Colonic mucosa (tissue), 2 donors: Measurements from ENCODE around the gene PC. TPM values are rescaled to one million over a fixed set of nuclear protein-coding genes. Genes with fewer than 3 reads are reported as not detected.

Experiments used
- microRNA-seq: library from miRNA; unstranded; fragments of <30 nt; microRNA quantifications from one replicate; pipeline ENCODE4, GENCODE V29; 2019
- total RNA-seq, 2 donors: library from RNA; stranded (reverse); fragmentation: NEBNext Ultra II Directional in 1 of 2; extraction: Animal tissue kit (Norgen Biotek cat#: 25700) in 1 of 2; gene quantifications; one replicate each; pipeline ENCODE4 v1.2.1, GENCODE V29; 2021
- donor health status: DM: no; HTN: no; CAD: no.
- donor health status: DM: no; HTN: no; CAD: no.

PC gene
- total RNA-seq, 2 donors from 2014 or later: 47.7 to 60.1 TPM

Small RNA genes lying within 50 kb of the gene (microRNA-seq; reads per million reads assigned to microRNA genes)
- not detected for gene MIR3163

Other genes with a start within 250 kb of the PC start
- 1 to 10 TPM; 3.7 to 7.1 TPM for gene SPTBN2, start 229.2 kb downstream of the PC start, total RNA-seq
- gene RCE1, start 114.9 kb downstream of the PC start, total RNA-seq: 10 to 100 TPM; 27.0 to 35.9 TPM
- 10 to 100 TPM; 20.7 to 51.7 TPM for gene LRFN4, start 101.3 kb downstream of the PC start, total RNA-seq
- gene C11orf86, start 16.9 kb upstream of the PC start, total RNA-seq: 10 to 100 TPM; 23.0 to 31.6 TPM
- gene SYT12, start 64.8 kb upstream of the PC start, total RNA-seq: 1 to 10 TPM in 1 of 2 donors, under 1 TPM in 1; 0.29 to 3.4 TPM
- gene RHOD, start 98.5 kb upstream of the PC start, total RNA-seq: 10 to 100 TPM in 1 of 2 donors, 1 to 10 TPM in 1; 8.5 to 11.2 TPM
- 10 to 100 TPM; 63.3 to 80.6 TPM for gene KDM2A, start 160.9 kb upstream of the PC start, total RNA-seq